GM12801 (cell line): ENCODE measurements around the gene TM9SF1.

ENCODE experiments used
- CTCF ChIP-seq: IDR thresholded peaks from one replicate; pipeline ENCODE4 v1.5.1; 2011; ENCODE audit warnings: control low read depth; ENCODE audit not compliant: insufficient read length; ENCODE audit errors: extremely low read depth

Gene TM9SF1

GRCh38 chr14:24151404-24152080 lies 43.7 kb downstream of the TM9SF1 start:
- no peak for TF ChIP-seq CTCF

GRCh38 chr14:24150993-24151392 lies 44.2 kb downstream of the TM9SF1 start:
- no peak for TF ChIP-seq CTCF

GRCh38 chr14:24150567-24150966 lies 44.7 kb downstream of the TM9SF1 start:
- TF ChIP-seq CTCF, result no peak

- no peak for TF ChIP-seq CTCF
These were observed 45.2 kb downstream of the TM9SF1 start for GRCh38 chr14:24150061-24150460.

- no peak for TF ChIP-seq CTCF
These were observed 45.8 kb downstream of the TM9SF1 start for GRCh38 chr14:24149302-24149969.

- TF ChIP-seq CTCF, result no peak
These were observed 47.3 kb downstream of the TM9SF1 start for GRCh38 chr14:24147761-24148428.

- TF ChIP-seq CTCF, result no peak
These were observed 48.1 kb downstream of the TM9SF1 start, which contains the start of gene RNF31 for GRCh38 chr14:24146978-24147760. RNF31 (plus strand) TSS chr14:24147498; CDS start chr14:24147699, 201 bp downstream.
